Testis (tissue), 3 donors: ENCODE results near the gene GRK5. TPM values are rescaled to one million over a fixed set of nuclear protein-coding genes. Genes with fewer than 3 reads are reported as not detected.

Experiments used
- DNase-seq: peaks from one replicate; pipeline ENCODE4 v3.0.0-alpha.2; 2019
- H3K27ac ChIP-seq, 2 donors: fragments of 200-600 bp; sonication (generic); one replicate each; pipeline ENCODE4 v1.5.1; 2019
- H3K27me3 ChIP-seq: fragments of 200-600 bp; sonication (generic); one replicate; pipeline ENCODE4 v1.5.1; 2019
- H3K36me3 ChIP-seq: fragments of 200-600 bp; sonication (generic); one replicate; pipeline ENCODE4 v1.5.1; 2017; ENCODE audit warnings: low read depth; ENCODE audit errors: missing control alignments
- H3K4me1 ChIP-seq: fragments of 200-600 bp; sonication (generic); one replicate; pipeline ENCODE4 v1.5.1; 2019
- H3K4me3 ChIP-seq, 2 donors: fragments of 200-600 bp; sonication (generic); one replicate each; pipeline ENCODE4 v1.5.1; 2017 to 2019
- H3K9me3 ChIP-seq: fragments of 200-600 bp; sonication (generic); one replicate; pipeline ENCODE4 v1.5.1; 2017
- POLR2A ChIP-seq: fragments of 450-650 bp; IDR thresholded peaks from one replicate; pipeline ENCODE4 v1.6.1; 2017; ENCODE audit warnings: antibody characterized with exemption, mild to moderate bottlenecking, moderate library complexity
- WGBS, 2 donors: methylation state at CpG; one replicate each; pipeline ENCODE4 v1.1.5; 2018; 5-methylcytosine and 5-hydroxymethylcytosine counted together
- intact Hi-C: fragments of 100-400 bp; cut with DNase I; formaldehyde crosslinking; loops from one replicate; pipeline ENCODE4 v1.15.1; 2023; ENCODE audit warnings: low total_unique reads
- polyA plus RNA-seq: library from polyadenylated mRNA; stranded (reverse); fragments of 350-450 nt; fragmentation: Illumina TruSeq; extraction: RNeasy Lipid Tissue Mini Kit (QIAGEN cat#74804); gene quantifications from one replicate; pipeline ENCODE4 v1.2.3, GENCODE V29; 2014; ENCODE audit warnings: low read depth, low replicate concordance; ENCODE audit not compliant: insufficient read depth
- total RNA-seq, 2 donors: library from RNA; depleted of rRNA; stranded (reverse); fragments of >200 nt; gene quantifications; one replicate each; pipeline ENCODE4 v1.2.3, GENCODE V29; 2016
- TF ChIP-seq, protein P1 (sequence below), 3 experiments: fragments of 450-650 bp in 2 of 3; fragments of 200-600 bp in 1 of 3; sonication (generic) in 1 of 3; IDR thresholded peaks; one replicate each; pipeline ENCODE4 v1.5.1; 2016 to 2019; ENCODE audit warnings: antibody characterized with exemption in 3 of 3, mild to moderate bottlenecking in 2 of 3, moderate library complexity in 1 of 3

GRK5 gene
- total and polyA plus RNA-seq, 3 donors from 2014 or later = 4.5 to 10.3 (median 5.5) TPM

DNA sequence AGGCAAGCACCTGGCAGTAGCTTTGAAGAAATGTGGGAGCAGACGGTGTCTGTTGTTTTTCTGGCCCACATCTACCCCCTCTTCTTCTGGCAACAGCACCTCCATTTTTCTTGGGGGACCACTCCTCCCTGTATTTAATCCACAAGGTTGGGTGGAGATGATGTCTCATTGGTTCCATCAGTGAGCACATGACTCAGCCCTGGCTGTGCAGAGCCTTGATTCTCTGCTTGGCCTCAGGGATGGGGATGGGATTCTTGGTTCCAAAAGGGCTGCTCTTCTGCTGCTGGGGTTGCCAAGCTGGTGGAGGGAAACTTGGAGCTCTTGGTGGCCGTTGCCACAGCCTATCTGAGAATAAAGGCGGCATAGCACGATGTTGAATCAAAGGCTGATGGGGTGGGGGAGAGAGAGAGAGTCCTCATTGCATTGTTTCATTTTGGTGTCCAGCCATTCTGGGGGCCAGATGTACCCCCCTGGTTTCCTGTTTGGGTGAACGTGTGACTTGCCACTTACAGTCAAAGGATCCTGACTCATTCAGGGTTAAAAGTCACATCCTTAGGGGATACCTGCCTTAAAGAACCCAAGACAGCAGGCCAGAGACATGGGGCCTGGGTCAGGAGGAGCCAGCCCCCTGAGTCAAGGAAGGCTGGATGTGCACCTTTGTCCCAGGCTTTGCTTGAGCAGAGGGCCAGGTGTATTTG is 25.9 kb downstream of the GRK5 start:
- no peaks in the 10 kb centered on the region for H3K36me3 ChIP-seq
- no peak for DNase-seq
- H3K4me3 ChIP-seq = no peak overlapping the region
- no peaks in the 10 kb centered on the region for H3K9me3 ChIP-seq
- no peak overlapping the region for H3K27ac ChIP-seq
- no peak for TF ChIP-seq POLR2A
- TF ChIP-seq, protein P1, sequence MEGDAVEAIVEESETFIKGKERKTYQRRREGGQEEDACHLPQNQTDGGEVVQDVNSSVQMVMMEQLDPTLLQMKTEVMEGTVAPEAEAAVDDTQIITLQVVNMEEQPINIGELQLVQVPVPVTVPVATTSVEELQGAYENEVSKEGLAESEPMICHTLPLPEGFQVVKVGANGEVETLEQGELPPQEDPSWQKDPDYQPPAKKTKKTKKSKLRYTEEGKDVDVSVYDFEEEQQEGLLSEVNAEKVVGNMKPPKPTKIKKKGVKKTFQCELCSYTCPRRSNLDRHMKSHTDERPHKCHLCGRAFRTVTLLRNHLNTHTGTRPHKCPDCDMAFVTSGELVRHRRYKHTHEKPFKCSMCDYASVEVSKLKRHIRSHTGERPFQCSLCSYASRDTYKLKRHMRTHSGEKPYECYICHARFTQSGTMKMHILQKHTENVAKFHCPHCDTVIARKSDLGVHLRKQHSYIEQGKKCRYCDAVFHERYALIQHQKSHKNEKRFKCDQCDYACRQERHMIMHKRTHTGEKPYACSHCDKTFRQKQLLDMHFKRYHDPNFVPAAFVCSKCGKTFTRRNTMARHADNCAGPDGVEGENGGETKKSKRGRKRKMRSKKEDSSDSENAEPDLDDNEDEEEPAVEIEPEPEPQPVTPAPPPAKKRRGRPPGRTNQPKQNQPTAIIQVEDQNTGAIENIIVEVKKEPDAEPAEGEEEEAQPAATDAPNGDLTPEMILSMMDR (IDR thresholded peaks at IDR 0.05) = no peak
- intact Hi-C loops = no loop called here
- no peaks in the 10 kb centered on the region for H3K4me1 ChIP-seq
- WGBS, 2 donors = 55 to 87% methylated on average over 4 to 5 of the region's 5 CpGs
- H3K27me3 ChIP-seq = no peaks in the 10 kb centered on the region

DNA sequence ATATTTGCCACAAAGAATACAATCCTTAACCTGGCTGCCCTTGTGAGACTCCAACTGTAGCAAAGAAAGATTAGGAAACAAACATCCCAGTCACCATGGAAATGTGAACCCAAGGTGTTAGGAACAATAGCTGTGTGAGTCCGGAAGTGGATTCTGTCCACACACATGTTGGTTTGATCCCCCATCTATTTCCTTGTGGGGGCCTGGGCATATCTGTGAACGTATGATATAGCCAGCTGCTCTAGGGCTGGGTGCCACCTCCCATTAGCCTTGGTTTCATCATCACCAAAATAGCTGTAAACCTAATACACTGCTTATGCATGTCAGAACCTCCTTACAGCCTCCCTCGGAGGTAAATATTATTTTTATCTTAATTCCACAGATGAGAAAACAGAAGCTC is 26.4 kb downstream of the GRK5 start:
- no peaks in the 10 kb centered on the region for H3K4me1 ChIP-seq
- H3K4me3 ChIP-seq = no peak overlapping the region
- no peaks in the 10 kb centered on the region for H3K36me3 ChIP-seq
- no peak overlapping the region for H3K27ac ChIP-seq
- intact Hi-C loops = no loop called here
- TF ChIP-seq POLR2A = no peak
- TF ChIP-seq, protein P1 (IDR thresholded peaks at IDR 0.05) = no peak
- no peak for DNase-seq
- H3K9me3 ChIP-seq = no peaks in the 10 kb centered on the region
- 38 to 63% methylated on average over 3 of the region's 3 CpGs for WGBS, 2 donors
- H3K27me3 ChIP-seq = no peaks in the 10 kb centered on the region

- Histone ChIP-seq H3K9me3 (no peaks in the 10 kb centered on the region), H3K27ac (no peak overlapping the region), H3K36me3 (no peaks in the 10 kb centered on the region), H3K4me1 (no peaks in the 10 kb centered on the region), H3K27me3 (no peaks in the 10 kb centered on the region), H3K4me3 (no peak overlapping the region)
- WGBS, 2 donors = 34 to 43% methylated on average over 3 of the region's 3 CpGs
- intact Hi-C loops = no loop called here
- DNase-seq = no peak
- no peak for TF ChIP-seq POLR2A
- TF ChIP-seq, protein P1 (IDR thresholded peaks at IDR 0.05) = no peak
Observed at GRCh38 chr10:119235356-119235755, 28.0 kb downstream of the GRK5 start.

- intact Hi-C loops = no loop called here
- no peaks in the 10 kb centered on the region for H3K27me3 ChIP-seq
- H3K36me3 ChIP-seq = no peaks in the 10 kb centered on the region
- TF ChIP-seq, protein P1 (IDR thresholded peaks at IDR 0.05) = no peak
- no peak for TF ChIP-seq POLR2A
- H3K9me3 ChIP-seq = no peaks in the 10 kb centered on the region
- no peaks in the 10 kb centered on the region for H3K4me1 ChIP-seq
- H3K27ac ChIP-seq = no peak overlapping the region
- DNase-seq = no peak
- 81 to 84% methylated on average over 8 of the region's 8 CpGs for WGBS, 2 donors
- no peak overlapping the region for H3K4me3 ChIP-seq
Observed at GRCh38 chr10:119237722-119238436, 30.5 kb downstream of the GRK5 start.
